Kidney capillary endothelial cell (primary cell): ENCODE results near the gene TADA2B.

ENCODE experiments used
- DNase-seq: peaks from one replicate; pipeline ENCODE4 v3.0.0-alpha.2; 2018; ENCODE audit warnings: low spot score

Gene TADA2B, protein sequence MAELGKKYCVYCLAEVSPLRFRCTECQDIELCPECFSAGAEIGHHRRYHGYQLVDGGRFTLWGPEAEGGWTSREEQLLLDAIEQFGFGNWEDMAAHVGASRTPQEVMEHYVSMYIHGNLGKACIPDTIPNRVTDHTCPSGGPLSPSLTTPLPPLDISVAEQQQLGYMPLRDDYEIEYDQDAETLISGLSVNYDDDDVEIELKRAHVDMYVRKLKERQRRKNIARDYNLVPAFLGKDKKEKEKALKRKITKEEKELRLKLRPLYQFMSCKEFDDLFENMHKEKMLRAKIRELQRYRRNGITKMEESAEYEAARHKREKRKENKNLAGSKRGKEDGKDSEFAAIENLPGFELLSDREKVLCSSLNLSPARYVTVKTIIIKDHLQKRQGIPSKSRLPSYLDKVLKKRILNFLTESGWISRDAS

DNA sequence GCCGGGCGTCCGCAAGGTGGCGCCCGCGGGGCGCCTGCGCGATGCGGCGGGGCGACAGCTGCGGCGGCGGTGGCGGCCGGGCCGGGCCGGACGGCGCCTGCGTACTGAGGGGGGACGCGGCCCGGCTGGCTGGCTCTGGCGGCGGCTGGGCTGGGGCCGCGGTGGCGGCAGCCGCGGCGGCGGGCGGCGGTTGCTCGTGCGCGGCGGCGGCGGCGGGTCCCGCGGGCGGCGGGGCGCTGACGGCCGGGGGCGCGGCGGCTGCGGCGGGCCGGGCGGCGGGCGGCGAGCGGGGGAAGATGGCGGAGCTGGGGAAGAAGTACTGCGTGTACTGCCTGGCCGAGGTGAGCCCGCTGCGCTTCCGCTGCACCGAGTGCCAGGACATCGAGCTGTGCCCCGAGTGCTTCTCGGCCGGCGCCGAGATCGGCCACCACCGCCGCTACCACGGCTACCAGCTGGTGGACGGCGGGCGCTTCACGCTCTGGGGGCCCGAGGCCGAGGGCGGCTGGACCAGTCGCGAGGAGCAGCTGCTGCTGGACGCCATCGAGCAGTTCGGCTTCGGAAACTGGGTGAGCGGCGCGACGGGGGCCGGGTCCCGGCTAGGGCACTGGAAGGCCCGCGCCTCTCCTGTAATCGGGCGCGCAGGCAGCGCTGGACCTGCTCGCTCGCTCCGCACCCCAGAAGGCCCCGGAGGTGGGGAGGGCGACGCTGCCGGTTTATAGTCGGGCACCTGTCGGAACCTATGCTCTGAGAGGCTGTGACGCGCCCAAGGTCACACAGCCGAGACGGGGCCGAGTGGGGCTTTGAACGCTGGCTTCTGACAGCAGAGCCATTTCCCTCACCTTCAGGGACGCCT is at the start of gene TADA2B:
Gene TADA2B, plus strand, starts transcription at position 89 of the 853 bp plus-strand sequence. Its CDS starts 208 bp downstream, at position 297.
- DNase-seq = no peak

DNA sequence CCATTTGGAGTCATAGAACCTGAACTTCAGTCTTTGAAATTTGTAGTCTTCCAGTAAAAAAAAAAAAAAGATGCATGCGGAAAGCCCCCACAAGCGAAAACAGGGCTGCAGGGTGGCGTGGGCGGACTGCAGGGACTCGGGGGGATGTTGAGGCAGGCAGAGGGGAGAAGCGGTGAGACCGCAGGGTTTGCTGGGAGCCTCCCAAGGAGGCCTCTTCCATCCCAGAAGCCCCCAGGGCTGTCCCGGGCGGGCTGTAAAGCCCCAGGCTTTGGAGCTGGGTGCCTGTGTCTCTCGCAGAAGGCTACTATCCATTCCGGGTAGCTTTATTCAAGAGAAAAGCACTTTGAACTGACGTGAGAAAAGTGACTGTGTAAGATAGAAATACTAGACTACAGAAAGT is 46.7 kb upstream of the TADA2B start:
- no peak for DNase-seq

GRCh38 chr4:6999172-7000086 is 43.7 kb upstream of the TADA2B start:
- no peak for DNase-seq

DNA sequence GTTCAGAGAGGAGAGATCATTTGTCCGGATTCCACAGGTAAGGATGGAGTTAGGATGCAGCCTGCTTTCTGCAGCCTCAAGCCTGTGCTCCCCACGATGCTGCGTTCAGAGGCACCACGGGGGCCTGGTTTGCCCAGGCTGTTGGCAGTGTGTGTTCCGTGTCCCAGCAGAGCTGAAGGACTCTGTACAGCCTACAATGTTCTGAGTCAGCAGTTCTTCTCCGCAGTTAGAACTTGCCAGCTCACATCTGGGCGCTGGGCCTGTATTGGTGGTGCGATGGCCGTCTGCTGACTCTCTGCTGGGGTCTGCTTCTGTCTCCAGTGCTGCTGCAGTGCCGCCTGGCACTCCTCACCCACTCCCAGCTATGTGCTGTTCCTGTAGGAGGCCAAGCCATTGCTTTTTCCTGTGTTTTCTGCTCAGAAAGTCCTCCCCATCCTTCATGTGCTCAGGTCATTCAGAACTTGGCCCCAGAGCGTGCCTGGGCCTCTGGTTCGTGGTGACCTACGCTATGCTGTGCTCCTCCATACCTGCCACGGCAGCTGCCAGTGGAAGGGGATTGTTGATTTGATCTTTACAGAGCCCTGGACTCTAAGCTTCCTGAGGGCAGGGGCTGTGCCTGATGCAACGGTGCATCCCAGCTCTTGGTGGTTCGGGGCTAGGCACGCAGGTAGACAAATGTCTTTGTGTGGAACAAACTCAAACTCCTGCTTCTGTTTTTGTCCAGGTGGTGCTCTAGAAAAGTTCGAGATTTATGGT is 42.6 kb upstream of the TADA2B start:
- DNase-seq = no peak

GRCh38 chr4:7001271-7001670 is 41.9 kb upstream of the TADA2B start:
- no peak for DNase-seq

DNA sequence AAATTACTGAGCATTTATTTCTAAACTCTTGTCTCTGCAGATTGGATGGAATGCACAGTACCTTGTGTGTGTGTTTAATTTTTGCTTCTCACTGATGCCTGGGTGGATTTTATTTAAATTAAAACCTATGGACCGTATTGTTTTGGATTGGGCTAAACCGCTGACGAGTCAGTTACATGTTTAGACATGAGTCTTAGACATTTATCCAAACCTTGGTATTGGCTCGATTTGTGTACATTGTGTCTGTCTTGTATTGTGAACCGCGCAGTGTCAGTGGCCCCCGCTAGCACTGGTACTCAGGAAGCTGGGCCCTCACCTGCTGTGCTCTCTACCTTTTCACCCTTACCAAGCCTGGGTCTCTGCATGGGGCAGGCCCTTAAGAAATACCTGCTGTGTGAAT is 40.8 kb upstream of the TADA2B start:
- no peak for DNase-seq

GRCh38 chr4:7003176-7003878 is 39.8 kb upstream of the TADA2B start:
- no peak for DNase-seq

GRCh38 chr4:7003879-7004240 is 39.3 kb upstream of the TADA2B start:
- no peak for DNase-seq

DNA sequence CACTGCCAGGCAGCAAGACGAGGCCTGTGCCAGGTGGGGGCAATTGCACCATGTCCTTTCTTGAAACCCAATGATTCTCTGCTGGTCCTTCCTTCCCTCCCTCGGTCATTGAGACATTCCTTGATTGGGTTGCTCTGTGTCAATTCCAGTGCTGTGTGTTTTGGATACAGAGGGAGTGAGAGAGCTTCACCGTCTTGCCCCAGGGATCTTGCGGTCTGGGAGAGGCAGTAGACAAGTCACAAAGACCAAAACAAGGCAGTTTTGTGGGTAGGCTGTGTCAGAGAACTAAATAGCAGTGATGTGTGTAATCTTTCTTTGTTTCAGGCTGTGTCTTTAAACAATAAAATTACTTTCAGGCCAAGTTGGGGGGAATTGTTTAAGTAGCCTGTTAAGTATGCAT is 38.8 kb upstream of the TADA2B start:
- no peak for DNase-seq

DNA sequence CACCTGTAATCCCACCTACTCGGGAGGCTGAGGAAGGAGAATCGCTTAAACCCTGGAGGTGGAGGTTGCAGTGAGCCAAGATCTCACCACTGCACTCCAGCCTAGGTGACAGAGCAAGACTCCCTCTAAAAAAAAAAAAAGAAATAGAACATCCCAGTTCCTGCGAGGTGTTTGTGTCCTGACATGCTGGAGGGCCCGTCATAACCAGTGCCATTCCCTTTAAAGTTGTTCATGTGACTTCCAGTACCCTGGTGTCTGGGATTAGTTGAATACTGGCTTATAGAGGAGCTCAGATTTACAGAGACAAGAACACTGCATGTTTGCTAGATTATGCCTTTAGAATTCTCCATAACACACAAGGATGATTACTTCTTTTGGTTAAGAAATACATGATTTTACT is 37.6 kb upstream of the TADA2B start:
- no peak for DNase-seq

- no peak for DNase-seq
Observed at GRCh38 chr4:7006411-7006810, 36.8 kb upstream of the TADA2B start.

GRCh38 chr4:7007142-7007907 is 35.8 kb upstream of the TADA2B start:
- DNase-seq = no peak

- no peak for DNase-seq
Observed at GRCh38 chr4:7007944-7008343, 35.2 kb upstream of the TADA2B start.

DNA sequence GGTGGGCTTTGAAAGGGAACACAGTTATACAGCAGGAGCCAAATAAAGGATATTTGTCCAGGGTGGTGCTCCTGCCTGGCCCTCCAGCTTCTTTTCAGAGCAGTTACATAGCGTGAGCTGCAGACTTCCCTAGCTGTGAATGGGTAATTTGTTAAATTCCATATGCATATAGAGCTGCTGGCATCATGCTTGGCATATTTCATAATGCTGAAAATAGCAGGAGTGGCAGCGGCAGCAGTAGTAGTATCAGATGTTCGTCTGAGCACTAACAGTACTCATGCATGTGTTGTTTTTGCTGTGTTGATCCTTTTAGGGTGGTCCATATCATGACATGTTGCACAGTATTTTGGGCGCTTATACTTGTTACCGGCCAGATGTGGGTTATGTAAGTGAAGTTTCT is 33.6 kb upstream of the TADA2B start:
- no peak for DNase-seq

DNA sequence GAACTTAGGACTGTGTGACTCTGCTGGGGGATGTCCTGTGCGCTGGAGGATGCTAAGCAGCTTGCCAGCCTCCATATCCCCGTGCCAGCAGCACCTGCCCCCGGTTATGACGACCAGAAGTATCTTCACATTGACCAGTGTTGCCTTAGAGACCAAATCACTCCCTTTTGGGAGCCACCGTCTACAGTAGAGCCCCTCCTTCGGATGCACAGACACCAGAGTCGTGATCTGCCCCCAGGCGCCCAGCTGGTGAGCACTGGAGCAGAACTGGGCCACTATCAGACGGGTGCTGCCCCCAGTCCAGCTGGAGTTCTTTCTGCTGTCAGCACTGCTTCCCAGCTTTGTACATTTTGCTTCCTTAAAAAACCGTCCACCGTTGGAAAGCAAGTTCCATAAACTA is 30.0 kb upstream of the TADA2B start:
- DNase-seq = no peak

GRCh38 chr4:7014815-7015214 is 28.4 kb upstream of the TADA2B start:
- DNase-seq = no peak

- no peak for DNase-seq
Observed at GRCh38 chr4:7015383-7016035, 27.7 kb upstream of the TADA2B start.

- no peak for DNase-seq
Observed at GRCh38 chr4:7016086-7016485, 27.1 kb upstream of the TADA2B start.

DNA sequence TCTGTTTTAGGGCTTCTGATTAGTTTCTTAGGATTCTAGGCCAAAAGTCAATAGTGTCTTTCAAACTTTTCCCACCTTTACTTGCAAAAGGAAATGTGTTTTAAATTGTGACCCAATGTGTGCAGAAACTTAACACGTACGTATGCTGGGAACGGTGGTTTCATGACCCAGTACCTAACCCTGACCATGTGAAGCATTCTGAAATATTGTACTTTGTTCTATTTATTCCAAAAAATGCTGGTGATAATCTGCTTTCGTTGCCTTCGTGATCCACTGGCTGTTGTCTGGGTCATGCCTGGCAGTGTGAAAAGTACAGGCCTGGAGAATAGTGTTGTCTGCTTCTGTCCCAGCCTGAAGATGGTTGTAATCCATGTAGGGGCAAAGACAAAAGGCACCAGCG is 26.7 kb upstream of the TADA2B start:
- no peak for DNase-seq
